HCT116 (cell line): ENCODE measurements around the gene NOC2L. TPM values are rescaled to one million over a fixed set of nuclear protein-coding genes. Genes with fewer than 3 reads are reported as not detected.

Experiments
- ATAC-seq: fragments of 200-7000 bp; cut with Tn5 transposase; 2 replicates; pipeline ENCODE4 v1.9.1; 2020; ENCODE audit warnings: mild to moderate bottlenecking, moderate library complexity
- BruUV-seq: library from RNA; stranded (reverse); fragments of 400-500 nt; replicated peaks from 2 replicates; lab custom pipeline; 2021; lab: Mats Ljungman, UMichigan
- CTCF ChIA-PET: fragments of 300-600 bp; sonication (Branson Sonifier 250); formaldehyde crosslinking; loops from one replicate; lab custom pipeline; 2021; ENCODE audit warnings: antibody characterized with exemption; lab: Charles Lee
- POLR2A ChIA-PET: fragments of 300-600, 350-600 bp; sonication (Branson Sonifier 250); formaldehyde crosslinking; loops from one replicate; lab custom pipeline; 2021; ENCODE audit warnings: antibody characterized with exemption; lab: Charles Lee
- RAD21 ChIA-PET, 2 experiments: fragments of 300-600 bp; sonication (Branson Sonifier 250); formaldehyde crosslinking; loops; one replicate each; lab custom pipeline; 2023; ENCODE audit warnings: low total read pairs in 2 of 2; ENCODE audit not compliant: uncharacterized antibody in 2 of 2, unreplicated experiment in 2 of 2, low non-redundant PET in 1 of 2; lab: Charles Lee
- DNase-seq: peaks from one replicate; pipeline ENCODE4 v3.0.0-alpha.2; 2010; ENCODE audit warnings: low read depth, low spot score
- H2AFZ ChIP-seq: fragments of 200-600 bp; shearing (Covaris generic), sonication (generic); 2 replicates; pipeline ENCODE4 v1.6.1; 2017; ENCODE audit warnings: low read depth, mixed run types, mixed read lengths, antibody characterized with exemption, low read length; ENCODE audit not compliant: poor library complexity, severe bottlenecking
- H3K27ac ChIP-seq: 2 replicates; pipeline ENCODE4 v1.5.1; 2012; ENCODE audit warnings: low read depth, low read length
- H3K27me3 ChIP-seq: fragments of 200-600 bp; sonication (generic); 2 replicates; pipeline ENCODE4 v1.6.1; 2016; ENCODE audit warnings: mixed run types, low read length, mixed read lengths; ENCODE audit not compliant: insufficient read depth
- H3K36me3 ChIP-seq, 2 experiments: fragments of 200-500 bp in 1 of 2; fragments of 200-600 bp in 1 of 2; sonication (Bioruptor generic) in 1 of 2; sonication (generic) in 1 of 2; 2 replicates each; pipeline versions ENCODE4 v1.5.1 to v1.6.1; 2014 to 2016; ENCODE audit warnings: low read length in 2 of 2, inconsistent platforms in 1 of 2, mixed read lengths in 1 of 2, mixed run types in 1 of 2; ENCODE audit not compliant: insufficient read depth in 2 of 2, control insufficient read depth in 1 of 2
- H3K4me1 ChIP-seq, 2 experiments: fragments of 200-600 bp in 1 of 2; sonication (generic) in 1 of 2; 2 replicates each; pipeline versions ENCODE4 v1.5.1 to v1.6.1; 2012 to 2017; ENCODE audit warnings: low read length in 2 of 2, inconsistent platforms in 1 of 2, mild to moderate bottlenecking in 1 of 2, mixed read lengths in 1 of 2, mixed run types in 1 of 2, moderate library complexity in 1 of 2; ENCODE audit not compliant: insufficient read depth in 2 of 2, control insufficient read depth in 1 of 2
- H3K4me2 ChIP-seq: fragments of 200-600 bp; sonication (generic); 2 replicates; pipeline ENCODE4 v1.6.1; 2017; ENCODE audit warnings: mixed run types, low read length, mixed read lengths
- H3K4me3 ChIP-seq, 2 experiments: fragments of 200-600 bp in 1 of 2; sonication (generic) in 1 of 2; replicated peaks in 1 of 2; 2 replicates each; pipeline ENCODE4 v1.5.1; 2011 to 2016; ENCODE audit warnings: low read length in 2 of 2, control low read depth in 1 of 2, low read depth in 1 of 2, mild to moderate bottlenecking in 1 of 2, mixed read lengths in 1 of 2, mixed run types in 1 of 2
- H3K79me2 ChIP-seq: fragments of 200-600 bp; sonication (generic); 2 replicates; pipeline ENCODE4 v1.6.1; 2017; ENCODE audit warnings: mild to moderate bottlenecking, mixed run types, low read length, moderate library complexity, mixed read lengths; ENCODE audit not compliant: insufficient read depth
- H3K9ac ChIP-seq: fragments of 200-600 bp; sonication (generic); 2 replicates; pipeline ENCODE4 v1.6.1; 2016; ENCODE audit warnings: low read length, mixed read lengths
- H3K9me2 ChIP-seq: fragments of 200-600 bp; sonication (generic), shearing (Covaris generic); 2 replicates; pipeline ENCODE4 v1.6.1; 2017; ENCODE audit warnings: mixed run types, mild to moderate bottlenecking, moderate library complexity; ENCODE audit not compliant: insufficient read depth
- H3K9me3 ChIP-seq, 2 experiments: fragments of 200-500 bp in 1 of 2; fragments of 200-600 bp in 1 of 2; sonication (Bioruptor generic) in 1 of 2; sonication (generic) in 1 of 2; 2 replicates each; pipeline ENCODE4 v1.6.1; 2014 to 2017; ENCODE audit warnings: low read length in 2 of 2, mixed read lengths in 2 of 2, inconsistent platforms in 1 of 2, low read depth in 1 of 2, mild to moderate bottlenecking in 1 of 2, mixed run types in 1 of 2, moderate library complexity in 1 of 2; ENCODE audit not compliant: control insufficient read depth in 1 of 2, insufficient read depth in 1 of 2
- H4K20me1 ChIP-seq: fragments of 200-600 bp; sonication (generic), shearing (Covaris generic); 2 replicates; pipeline ENCODE4 v1.6.1; 2017; ENCODE audit warnings: mixed run types, mild to moderate bottlenecking, moderate library complexity; ENCODE audit not compliant: insufficient read depth
- CBX3 ChIP-seq: IDR thresholded peaks from 2 replicates; pipeline ENCODE4 v1.6.1; 2012; ENCODE audit warnings: low read depth
- EGR1 ChIP-seq: IDR thresholded peaks from 2 replicates; pipeline ENCODE4 v1.6.1; 2012; ENCODE audit warnings: low read depth
- ELF1 ChIP-seq: IDR thresholded peaks from 2 replicates; pipeline ENCODE4 v1.6.1; 2012; ENCODE audit warnings: low read depth, borderline replicate concordance
- FOSL1 ChIP-seq: IDR thresholded peaks from 2 replicates; pipeline ENCODE4 v1.6.1; 2012; ENCODE audit warnings: low read depth
- JUND ChIP-seq: IDR thresholded peaks from 2 replicates; pipeline ENCODE4 v1.6.1; 2012
- POLR2AphosphoS5 ChIP-seq: IDR thresholded peaks from 2 replicates; pipeline ENCODE4 v1.6.1; 2011; ENCODE audit warnings: mild to moderate bottlenecking, low read depth, low read length, moderate library complexity
- RAD21 ChIP-seq: IDR thresholded peaks from 2 replicates; pipeline ENCODE4 v1.6.1; 2012; ENCODE audit warnings: low read depth, mild to moderate bottlenecking
- SIN3A ChIP-seq: IDR thresholded peaks from 2 replicates; pipeline ENCODE4 v1.6.1; 2012; ENCODE audit warnings: low read depth
- SRF ChIP-seq: IDR thresholded peaks from 2 replicates; pipeline ENCODE4 v1.6.1; 2012; ENCODE audit warnings: low read depth
- YY1 ChIP-seq: IDR thresholded peaks from 2 replicates; pipeline ENCODE4 v1.6.1; 2011; ENCODE audit warnings: low read length, low read depth, moderate library complexity, mild to moderate bottlenecking; ENCODE audit not compliant: insufficient replicate concordance; ENCODE audit errors: extremely low read depth
- intact Hi-C: fragments of 100-400 bp; cut with micrococcal nuclease; formaldehyde crosslinking; loops from 2 replicates; pipeline ENCODE4 v1.10.0; 2022
- total RNA-seq: library from RNA; stranded (reverse); gene quantifications from one replicate; pipeline ENCODE4 v1.2.1, GENCODE V29; 2021; ENCODE audit not compliant: unreplicated experiment
- TF ChIP-seq, protein P1 (sequence below): IDR thresholded peaks from 2 replicates; pipeline ENCODE4 v1.6.1; 2012
- TF ChIP-seq, protein P2 (sequence below): IDR thresholded peaks from 2 replicates; pipeline ENCODE4 v1.6.1; 2012

NOC2L gene
- total RNA-seq, 1 experiment from 2014 or later = 260 TPM

DNA sequence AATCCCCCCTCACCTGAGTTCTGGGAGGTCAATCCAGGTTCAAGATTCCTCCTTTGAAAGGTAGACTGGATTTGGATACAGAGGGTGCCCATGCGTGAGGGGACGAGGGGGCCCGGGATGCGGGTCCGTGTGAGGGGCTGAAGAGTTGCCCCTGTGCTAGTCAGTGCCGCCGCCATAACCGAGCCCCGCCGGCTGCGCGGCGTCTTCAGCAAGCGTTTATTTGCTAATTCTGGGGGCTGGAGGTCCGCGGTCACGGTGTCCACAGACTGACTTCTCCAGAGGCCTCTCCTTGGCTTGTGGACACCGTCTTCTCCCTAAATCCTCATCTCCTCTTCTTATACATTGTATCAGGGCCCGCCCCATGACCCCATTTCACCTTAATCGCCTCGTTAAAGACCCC is 56.3 kb downstream of the NOC2L start:
- intact Hi-C loops = loop anchor here (5.0 kb wide), 1 partner anchor 59 kb away; the partner anchor contains the start of gene KLHL17
- POLR2A ChIA-PET = no interaction called here
- no peak overlapping the region for H3K4me2 ChIP-seq
- no peak for ATAC-seq
- TF ChIP-seq SRF (no peak), YY1 (no peak), EGR1 (no peak), JUND (no peak), ELF1 (no peak), SIN3A (no peak), RAD21 (no peak), FOSL1 (no peak), POLR2AphosphoS5 (no peak), CBX3 (no peak)
- TF ChIP-seq, protein P1, sequence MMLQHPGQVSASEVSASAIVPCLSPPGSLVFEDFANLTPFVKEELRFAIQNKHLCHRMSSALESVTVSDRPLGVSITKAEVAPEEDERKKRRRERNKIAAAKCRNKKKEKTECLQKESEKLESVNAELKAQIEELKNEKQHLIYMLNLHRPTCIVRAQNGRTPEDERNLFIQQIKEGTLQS = no peak
- TF ChIP-seq, protein P2, sequence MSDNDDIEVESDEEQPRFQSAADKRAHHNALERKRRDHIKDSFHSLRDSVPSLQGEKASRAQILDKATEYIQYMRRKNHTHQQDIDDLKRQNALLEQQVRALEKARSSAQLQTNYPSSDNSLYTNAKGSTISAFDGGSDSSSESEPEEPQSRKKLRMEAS = no peak
- TF ChIP-seq, all 23 proteins: peak for 0
- no peak overlapping the region for H3K4me3 ChIP-seq
- no peaks in the 10 kb centered on the region for H3K79me2 ChIP-seq
- no peak for DNase-seq
- H3K9me2 ChIP-seq = no peaks in the 10 kb centered on the region
- H2AFZ ChIP-seq = no peak overlapping the region
- CTCF ChIA-PET = no interaction called here
- no peaks in the 10 kb centered on the region for H3K27me3 ChIP-seq
- H3K9ac ChIP-seq = no peak overlapping the region
- BruUV-seq = no TSS peak
- H3K4me1 ChIP-seq = peaks cover 24 to 39% of the 10 kb centered on the region in 2 experiments
- no peaks in the 10 kb centered on the region for H4K20me1 ChIP-seq
- H3K36me3 ChIP-seq = no peaks in the 10 kb centered on the region
- no peak overlapping the region for H3K27ac ChIP-seq
- no peaks in the 10 kb centered on the region for H3K9me3 ChIP-seq
- RAD21 ChIA-PET = interaction anchor here in 1 of 2 experiments (1.1 kb wide), 1 partner anchor 35 kb away, joined by 3 read pairs; no protein-coding TSS in a partner anchor
